H1 (cell line): Measurements from ENCODE around the gene FAU. TPM values are rescaled to one million over a fixed set of nuclear protein-coding genes. Genes with fewer than 3 reads are reported as not detected.

Source experiments
- CTCF ChIA-PET: fragments of 300-600 bp; sonication (Branson Sonifier 250); formaldehyde crosslinking; loops from one replicate; lab custom pipeline; 2021; ENCODE audit not compliant: partially characterized antibody; lab: Charles Lee
- POLR2A ChIA-PET: fragments of 300-600 bp; sonication (Branson Sonifier 250); formaldehyde crosslinking; loops from one replicate; lab custom pipeline; 2021; ENCODE audit warnings: inconsistent platforms; ENCODE audit not compliant: partially characterized antibody; lab: Charles Lee
- DNase-seq, 2 experiments: peaks; one replicate each; pipeline versions ENCODE4 v3.0.0 to v3.0.0-alpha.2; 2010 to 2022; ENCODE audit warnings: low spot score in 2 of 2, low read depth in 1 of 2, mixed read lengths in 1 of 2
- FAIRE-seq: peaks from 2 replicates; lab custom pipeline; 2011; peaks lifted over from hg19 to GRCh38; lab: Jason Lieb, UNC
- H2AFZ ChIP-seq: 2 replicates; pipeline ENCODE4 v1.8.1; 2012; ENCODE audit warnings: low read length, inconsistent platforms
- H2AK5ac ChIP-seq: 2 replicates; pipeline ENCODE4 v1.6.1; 2013; ENCODE audit warnings: low read depth, low read length
- H2BK120ac ChIP-seq: replicated peaks from 2 replicates; pipeline ENCODE3; 2013; ENCODE audit warnings: low read depth, low read length, inconsistent platforms
- H2BK12ac ChIP-seq: 2 replicates; pipeline ENCODE4 v1.6.1; 2013; ENCODE audit warnings: low read depth, low read length
- H2BK15ac ChIP-seq: 2 replicates; pipeline ENCODE4 v1.6.1; 2013; ENCODE audit warnings: low read length
- H2BK20ac ChIP-seq: 2 replicates; pipeline ENCODE4 v1.6.1; 2013; ENCODE audit warnings: low read length
- H2BK5ac ChIP-seq: 2 replicates; pipeline ENCODE4 v1.6.1; 2013; ENCODE audit warnings: low read depth, low read length
- H3K14ac ChIP-seq: 2 replicates; pipeline ENCODE4 v1.6.1; 2013; ENCODE audit warnings: inconsistent platforms; ENCODE audit not compliant: insufficient read length
- H3K18ac ChIP-seq: 2 replicates; pipeline ENCODE4 v1.6.1; 2013; ENCODE audit warnings: low read length; ENCODE audit errors: extremely low read depth
- H3K23ac ChIP-seq: 2 replicates; pipeline ENCODE4 v1.6.1; 2013; ENCODE audit warnings: inconsistent platforms; ENCODE audit not compliant: insufficient read length
- H3K23me2 ChIP-seq: 2 replicates; pipeline ENCODE4 v1.6.1; 2013; ENCODE audit warnings: low read depth, low read length
- H3K27ac ChIP-seq: 2 replicates; pipeline ENCODE4 v1.6.1; 2011; ENCODE audit warnings: low read depth, low read length, inconsistent platforms
- H3K27me3 ChIP-seq, 4 experiments: replicated peaks in 1 of 4; 1 replicate in 1 of 4; 2 replicates in 3 of 4; pipeline versions ENCODE4 v1.6.1 to v1.8.1; 2011 to 2013; ENCODE audit warnings: low read length in 3 of 4, mild to moderate bottlenecking in 3 of 4, inconsistent platforms in 2 of 4, mixed read lengths in 2 of 4, moderate library complexity in 1 of 4; ENCODE audit not compliant: control insufficient read depth in 3 of 4, insufficient read depth in 3 of 4; ENCODE audit errors: extremely low read depth in 1 of 4
- H3K36me3 ChIP-seq, 4 experiments: 2 replicates each; pipeline versions ENCODE4 v1.6.1 to v1.8.1; 2011 to 2013; ENCODE audit warnings: mild to moderate bottlenecking in 4 of 4, low read length in 3 of 4, moderate library complexity in 2 of 4, control low read depth in 1 of 4, inconsistent platforms in 1 of 4; ENCODE audit not compliant: insufficient read depth in 4 of 4, control insufficient read depth in 2 of 4
- H3K4ac ChIP-seq: replicated peaks from 2 replicates; pipeline ENCODE3; 2013; ENCODE audit warnings: low read length, low read depth, mixed read lengths, inconsistent platforms; ENCODE audit not compliant: insufficient read length
- H3K4me1 ChIP-seq, 4 experiments: replicated peaks in 1 of 4; 1 replicate in 1 of 4; 2 replicates in 3 of 4; pipeline versions ENCODE4 v1.6.1 to v1.8.1; 2011 to 2013; ENCODE audit warnings: low read length in 3 of 4, inconsistent platforms in 2 of 4, mixed read lengths in 1 of 4; ENCODE audit not compliant: insufficient read depth in 4 of 4, control insufficient read depth in 3 of 4
- H3K4me2 ChIP-seq, 2 experiments: 2 replicates each; pipeline versions ENCODE4 v1.6.1 to v1.8.1; 2011 to 2013; ENCODE audit warnings: low read depth in 2 of 2, low read length in 2 of 2, control low read depth in 1 of 2, inconsistent platforms in 1 of 2, mild to moderate bottlenecking in 1 of 2; ENCODE audit not compliant: insufficient read depth in 1 of 2
- H3K4me3 ChIP-seq, 4 experiments: fragments of 200-600, 300-600 bp in 1 of 4; sonication (generic), shearing (Covaris generic), sonication (Bioruptor Twin) in 1 of 4; 2 replicates each; pipeline versions ENCODE4 v1.5.1 to v1.8.1; 2011 to 2016; ENCODE audit warnings: low read length in 4 of 4, low read depth in 3 of 4, control low read depth in 2 of 4, inconsistent platforms in 2 of 4, mild to moderate bottlenecking in 2 of 4, mixed read lengths in 1 of 4, moderate library complexity in 1 of 4; ENCODE audit not compliant: insufficient read depth in 2 of 4; ENCODE audit errors: extremely low read depth in 1 of 4
- H3K56ac ChIP-seq: replicated peaks from 2 replicates; pipeline ENCODE3; 2013; ENCODE audit warnings: low read depth, mild to moderate bottlenecking, mixed read lengths, low read length, inconsistent platforms; ENCODE audit not compliant: insufficient read length
- H3K79me1 ChIP-seq: 2 replicates; pipeline ENCODE4 v1.6.1; 2013; ENCODE audit warnings: low read depth, low read length, control low read depth
- H3K79me2 ChIP-seq, 2 experiments: 2 replicates each; pipeline versions ENCODE4 v1.6.1 to v1.8.1; 2012 to 2013; ENCODE audit warnings: low read length in 2 of 2, mild to moderate bottlenecking in 2 of 2, inconsistent platforms in 1 of 2; ENCODE audit not compliant: insufficient read depth in 2 of 2, control insufficient read depth in 1 of 2
- H3K9ac ChIP-seq, 4 experiments: replicated peaks in 1 of 4; 1 replicate in 1 of 4; 2 replicates in 3 of 4; pipeline versions ENCODE4 v1.6.1 to v1.8.1; 2011 to 2013; ENCODE audit warnings: low read depth in 3 of 4, low read length in 3 of 4, control low read depth in 2 of 4, mild to moderate bottlenecking in 2 of 4, moderate library complexity in 2 of 4, inconsistent platforms in 1 of 4; ENCODE audit errors: extremely low read depth in 1 of 4
- H3K9me3 ChIP-seq, 2 experiments: 2 replicates each; pipeline versions ENCODE4 v1.6.1 to v1.8.1; 2012 to 2013; ENCODE audit warnings: mild to moderate bottlenecking in 2 of 2, moderate library complexity in 2 of 2, control low read depth in 1 of 2, inconsistent platforms in 1 of 2, low read depth in 1 of 2, low read length in 1 of 2, mixed read lengths in 1 of 2; ENCODE audit not compliant: insufficient read depth in 2 of 2
- H4K20me1 ChIP-seq, 2 experiments: replicated peaks in 1 of 2; 2 replicates each; pipeline versions ENCODE3 to v1.8.1; 2011 to 2013; ENCODE audit warnings: inconsistent platforms in 2 of 2, low read length in 2 of 2, mild to moderate bottlenecking in 1 of 2; ENCODE audit not compliant: insufficient read depth in 2 of 2, control insufficient read depth in 1 of 2
- H4K5ac ChIP-seq: 2 replicates; pipeline ENCODE4 v1.6.1; 2013; ENCODE audit warnings: low read length, low read depth, mixed read lengths, inconsistent platforms; ENCODE audit not compliant: insufficient read length
- H4K8ac ChIP-seq: 2 replicates; pipeline ENCODE4 v1.8.0; 2013; ENCODE audit warnings: mild to moderate bottlenecking, moderate library complexity, low read length, inconsistent platforms; ENCODE audit not compliant: insufficient read depth; ENCODE audit errors: extremely low read depth
- H4K91ac ChIP-seq: replicated peaks from 2 replicates; pipeline ENCODE3; 2013; ENCODE audit warnings: low read length, mixed read lengths, inconsistent platforms; ENCODE audit not compliant: insufficient read length
- CBX5 ChIP-seq: fragments of 300-800, 300-1000 bp; sonication (generic); IDR thresholded peaks from 2 replicates; pipeline ENCODE4 v1.7.1; 2016; ENCODE audit warnings: antibody characterized with exemption, low read length, low read depth
- CHD1 ChIP-seq: IDR thresholded peaks from 2 replicates; pipeline ENCODE4 v1.6.1; 2012; ENCODE audit warnings: low read depth, low read length, improper control_type of control experiment
- EGR1 ChIP-seq: IDR thresholded peaks from 2 replicates; pipeline ENCODE4 v1.6.1; 2011; ENCODE audit warnings: low read depth, low read length, borderline replicate concordance
- KDM1A ChIP-seq: fragments of 200-600, 300-600 bp; sonication (generic); IDR thresholded peaks from 2 replicates; pipeline ENCODE4 v1.7.1; 2016; ENCODE audit warnings: mild to moderate bottlenecking, low read length, borderline replicate concordance
- MAFK ChIP-seq: IDR thresholded peaks from 2 replicates; pipeline ENCODE4 v1.6.1; 2012; ENCODE audit warnings: low read depth, mild to moderate bottlenecking, improper control_type of control experiment, low read length
- SIX5 ChIP-seq: IDR thresholded peaks from 2 replicates; pipeline ENCODE4 v1.6.1; 2011; ENCODE audit warnings: mild to moderate bottlenecking, low read depth, low read length
- WGBS, 2 experiments: shearing (Covaris generic) in 1 of 2; methylation state at CpG; one replicate each; pipeline versions ENCODE4 v1.1.6 to v1.1.7; 2013 to 2015; ENCODE audit warnings: low lambda C conversion rate in 2 of 2, mixed read lengths in 2 of 2, inconsistent platforms in 1 of 2, low coverage in 1 of 2, missing lambda C conversion rate in 1 of 2; ENCODE audit not compliant: insufficient replicate concordance in 2 of 2, insufficient coverage in 1 of 2, insufficient read length in 1 of 2; ENCODE audit errors: extremely low coverage in 1 of 2, missing lambda C conversion rate in 1 of 2; 5-methylcytosine and 5-hydroxymethylcytosine counted together
- polyA plus RNA-seq, 7 experiments: library from polyadenylated mRNA; depleted of rRNA in 3 of 7; stranded (reverse) in 5 of 7; unstranded in 2 of 7; fragments of >200 nt in 5 of 7; fragments of 200-250 nt in 2 of 7; gene quantifications; 1 replicate in 5 of 7; 2 replicates in 1 of 7; 4 replicates in 1 of 7; pipeline versions ENCODE4 v1.2.1 to v1.2.3, GENCODE V29; 2011 to 2013; ENCODE audit warnings: missing spikeins in 2 of 7, mixed read lengths in 2 of 7
- total RNA-seq: library from RNA; stranded (reverse); fragmentation: NEBNext Ultra II Directional; extraction: Animal tissue kit (Norgen Biotek cat#: 25700); gene quantifications from 2 replicates; pipeline ENCODE4 v1.2.1, GENCODE V29; 2021

FAU gene
- total and polyA plus RNA-seq, 2 of the 8 experiments (the other 6 are each of a cell fraction or from before 2014, with no cell fraction given): 826 to 896 TPM

GRCh38 chr11:65121447-65121864 lies 478 bp downstream of the FAU start:
- Histone ChIP-seq H3K4me1 (peaks cover 0 to 10% (median 5%) of the 10 kb centered on the region in 4 experiments; a peak in 6 of 7 replicates), H2AK5ac (no peak overlapping the region), H3K79me1 (peaks cover 9% of the 10 kb centered on the region), H2BK20ac (no peak overlapping the region), H3K27me3 (no peaks in the 10 kb centered on the region), H3K4ac (no peak overlapping the region), H3K36me3 (peaks cover 15 to 48% (median 37%) of the 10 kb centered on the region in 4 experiments), H3K23me2 (peaks cover 8% of the 10 kb centered on the region; the same call in 1 of the 2 replicates), H2AFZ (no peak overlapping the region), H4K20me1 (peaks cover 4% of the 10 kb centered on the region in 2 experiments), H4K8ac (peak overlapping the region; percentile 99), H3K14ac (no peak overlapping the region), H2BK120ac (no peak overlapping the region), H3K9me3 (no peaks in the 10 kb centered on the region), H3K56ac (peak overlapping the region; percentile 48), H3K4me3 (peak overlapping the region; percentile 80 to 98 (median 93)), H3K23ac (no peak overlapping the region), H3K18ac (peak overlapping the region; percentile 41; the same call in 1 of the 2 replicates), H3K27ac (peak overlapping the region; percentile 87), H4K5ac (peak overlapping the region; percentile 34), H2BK15ac (no peak overlapping the region), H4K91ac (peak overlapping the region; percentile 10), H2BK5ac (peak overlapping the region; percentile 91), H3K79me2 (peaks cover 6 to 38% of the 10 kb centered on the region in 2 experiments), H2BK12ac (no peak overlapping the region), H3K4me2 (peak overlapping the region; percentile 76 to 89), H3K9ac (peak overlapping the region; percentile 84 to 96 (median 90))
- ChIA-PET POLR2A (interaction anchor here (0.6 to 17.4 kb wide), 41 partner anchors 10 to 791 kb away, joined by 3 to 305 read pairs (median 4); partner anchors contain the start of genes ARL2, CAPN1, CDC42EP2 and GPHA2), CTCF (interaction anchor here (0.6 to 3.0 kb wide), 9 partner anchors 8 to 338 kb away, joined by 3 to 14 read pairs (median 7); partner anchors contain the start of genes CAPN1 and TM7SF2)
- no peak for TF ChIP-seq KDM1A
- no peak for TF ChIP-seq EGR1
- TF ChIP-seq SIX5: no peak
- no peak for TF ChIP-seq CBX5
- TF ChIP-seq MAFK: no peak
- TF ChIP-seq CHD1: no peak
- no peak for DNase-seq
- WGBS, 2 experiments: 8% methylated on average over 22 of the region's 22 CpGs; no CpG with 5 or more reads in 1 of the 2 experiments
- FAIRE-seq: no peak
